ENCODE measurements around the gene SAPCD1. TPM values are rescaled to one million over a fixed set of nuclear protein-coding genes. Genes with fewer than 3 reads are reported as not detected.

SAPCD1 gene
- total RNA-seq, 3 donors from 2014 or later: 9.4 to 12.2 (median 12.1) TPM

GRCh38 chr6:31760790-31761189 is 1.7 kb upstream of the SAPCD1 start:
- Mint-ChIP-seq H3K9me3 (no peaks in the 10 kb centered on the region), H3K4me3 (no peak overlapping the region), H3K4me1 (ENCODE audit: low read depth) (peaks cover 2% of the 10 kb centered on the region), H3K36me3 (ENCODE audit: insufficient read depth) (peaks cover 22% of the 10 kb centered on the region), H3K27me3 (ENCODE audit: low read depth) (no peaks in the 10 kb centered on the region)
- DNase-seq (no peak), ATAC-seq (no peak)

GRCh38 chr6:31761343-31761742 is 1.1 kb upstream of the SAPCD1 start:
- DNase-seq (no peak), ATAC-seq (no peak)
- Mint-ChIP-seq H3K4me1 (ENCODE audit: low read depth) (peaks cover 2% of the 10 kb centered on the region), H3K27me3 (ENCODE audit: low read depth) (no peaks in the 10 kb centered on the region), H3K9me3 (no peaks in the 10 kb centered on the region), H3K36me3 (ENCODE audit: insufficient read depth) (peaks cover 22% of the 10 kb centered on the region), H3K4me3 (no peak overlapping the region)

GRCh38 chr6:31762878-31763618 is 592 bp downstream of the SAPCD1 start:
- H3K4me1 Mint-ChIP-seq (ENCODE audit: low read depth): peaks cover 2% of the 10 kb centered on the region
- no peak overlapping the region for H3K4me3 Mint-ChIP-seq
- no peak for ATAC-seq
- no peaks in the 10 kb centered on the region for H3K27me3 Mint-ChIP-seq (ENCODE audit: low read depth)
- no peak for DNase-seq
- peaks cover 22% of the 10 kb centered on the region for H3K36me3 Mint-ChIP-seq (ENCODE audit: insufficient read depth)
- no peaks in the 10 kb centered on the region for H3K9me3 Mint-ChIP-seq

- Mint-ChIP-seq H3K4me1 (ENCODE audit: low read depth) (peaks cover 2% of the 10 kb centered on the region), H3K36me3 (ENCODE audit: insufficient read depth) (peaks cover 22% of the 10 kb centered on the region), H3K27me3 (ENCODE audit: low read depth) (no peaks in the 10 kb centered on the region), H3K4me3 (no peak overlapping the region), H3K9me3 (no peaks in the 10 kb centered on the region)
- DNase-seq (no peak), ATAC-seq (no peak)
These were observed 1.1 kb downstream of the SAPCD1 start for GRCh38 chr6:31763619-31763940.

GRCh38 chr6:31764198-31764597 is 1.7 kb downstream of the SAPCD1 start:
- DNase-seq (no peak), ATAC-seq (no peak)
- Mint-ChIP-seq H3K4me3 (no peak overlapping the region), H3K27me3 (ENCODE audit: low read depth) (no peaks in the 10 kb centered on the region), H3K9me3 (no peaks in the 10 kb centered on the region), H3K36me3 (ENCODE audit: insufficient read depth) (peaks cover 20% of the 10 kb centered on the region), H3K4me1 (ENCODE audit: low read depth) (peaks cover 2% of the 10 kb centered on the region)

- Mint-ChIP-seq H3K4me1 (ENCODE audit: low read depth) (peaks cover 9% of the 10 kb centered on the region), H3K4me3 (no peak overlapping the region), H3K27me3 (ENCODE audit: low read depth) (no peaks in the 10 kb centered on the region), H3K9me3 (no peaks in the 10 kb centered on the region), H3K36me3 (ENCODE audit: insufficient read depth) (peaks cover 15% of the 10 kb centered on the region)
- no peak for DNase-seq
- ATAC-seq: no peak
These were observed 3.1 kb downstream of the SAPCD1 start for GRCh38 chr6:31765559-31765909.

- ATAC-seq (no peak), DNase-seq (no peak)
- no peaks in the 10 kb centered on the region for H3K27me3 Mint-ChIP-seq (ENCODE audit: low read depth)
- H3K36me3 Mint-ChIP-seq (ENCODE audit: insufficient read depth): peaks cover 13% of the 10 kb centered on the region
- H3K4me3 Mint-ChIP-seq: no peak overlapping the region
- H3K4me1 Mint-ChIP-seq (ENCODE audit: low read depth): peaks cover 12% of the 10 kb centered on the region
- no peaks in the 10 kb centered on the region for H3K9me3 Mint-ChIP-seq
These were observed 3.7 kb downstream of the SAPCD1 start for GRCh38 chr6:31765910-31766794.

GRCh38 chr6:31767096-31767645 is 4.7 kb downstream of the SAPCD1 start:
- H3K36me3 Mint-ChIP-seq (ENCODE audit: insufficient read depth): peaks cover 8% of the 10 kb centered on the region
- no peaks in the 10 kb centered on the region for H3K27me3 Mint-ChIP-seq (ENCODE audit: low read depth)
- ATAC-seq (no peak), DNase-seq (no peak)
- no peaks in the 10 kb centered on the region for H3K9me3 Mint-ChIP-seq
- H3K4me3 Mint-ChIP-seq: no peak overlapping the region
- peaks cover 17% of the 10 kb centered on the region for H3K4me1 Mint-ChIP-seq (ENCODE audit: low read depth)

- Mint-ChIP-seq H3K36me3 (ENCODE audit: insufficient read depth) (peaks cover 1% of the 10 kb centered on the region), H3K27me3 (ENCODE audit: low read depth) (no peaks in the 10 kb centered on the region), H3K4me1 (ENCODE audit: low read depth) (peaks cover 23% of the 10 kb centered on the region), H3K9me3 (no peaks in the 10 kb centered on the region), H3K4me3 (no peak overlapping the region)
- no peak for ATAC-seq
- DNase-seq: no peak
These were observed 6.2 kb downstream of the SAPCD1 start for GRCh38 chr6:31768363-31769257.

GRCh38 chr6:31769684-31770371 is 7.4 kb downstream of the SAPCD1 start:
- Mint-ChIP-seq H3K9me3 (no peaks in the 10 kb centered on the region), H3K4me3 (no peak overlapping the region), H3K27me3 (ENCODE audit: low read depth) (no peaks in the 10 kb centered on the region), H3K36me3 (ENCODE audit: insufficient read depth) (no peaks in the 10 kb centered on the region), H3K4me1 (ENCODE audit: low read depth) (peaks cover 22% of the 10 kb centered on the region)
- peak; percentile 77 for DNase-seq
- ATAC-seq: peak; percentile 78 to 81

GRCh38 chr6:31770860-31771259 is 8.4 kb downstream of the SAPCD1 start:
- Mint-ChIP-seq H3K9me3 (no peaks in the 10 kb centered on the region), H3K4me1 (ENCODE audit: low read depth) (peaks cover 27% of the 10 kb centered on the region), H3K36me3 (ENCODE audit: insufficient read depth) (no peaks in the 10 kb centered on the region), H3K4me3 (no peak overlapping the region), H3K27me3 (ENCODE audit: low read depth) (no peaks in the 10 kb centered on the region)
- ATAC-seq (no peak), DNase-seq (no peak)

GRCh38 chr6:31771992-31772358 is 9.5 kb downstream of the SAPCD1 start:
- H3K27me3 Mint-ChIP-seq (ENCODE audit: low read depth): no peaks in the 10 kb centered on the region
- peaks cover 36% of the 10 kb centered on the region for H3K4me1 Mint-ChIP-seq (ENCODE audit: low read depth)
- H3K4me3 Mint-ChIP-seq: no peak overlapping the region
- DNase-seq (peak; percentile 47), ATAC-seq (peak; percentile 34 to 38)
- H3K36me3 Mint-ChIP-seq (ENCODE audit: insufficient read depth): no peaks in the 10 kb centered on the region
- no peaks in the 10 kb centered on the region for H3K9me3 Mint-ChIP-seq

GRCh38 chr6:31775184-31775583 is 12.7 kb downstream of the SAPCD1 start:
- H3K36me3 Mint-ChIP-seq (ENCODE audit: insufficient read depth): peaks cover 2% of the 10 kb centered on the region
- no peaks in the 10 kb centered on the region for H3K27me3 Mint-ChIP-seq (ENCODE audit: low read depth)
- no peak for DNase-seq
- H3K4me1 Mint-ChIP-seq (ENCODE audit: low read depth): peaks cover 40% of the 10 kb centered on the region
- ATAC-seq: no peak
- no peaks in the 10 kb centered on the region for H3K9me3 Mint-ChIP-seq
- no peak overlapping the region for H3K4me3 Mint-ChIP-seq

Data from activated T-cell treated with anti-CD3 and anti-CD28 coated beads, Interleukin-2, amount 50 U/mL, for 4 hours (primary cell).